ENCODE data around the gene R3HDM4.
"Not testable (repeated sequence)": the region's sequence is repeated elsewhere in the genome, so short reads cannot be mapped to it uniquely, and the experiment has no call there.

R3HDM4 gene

DNA sequence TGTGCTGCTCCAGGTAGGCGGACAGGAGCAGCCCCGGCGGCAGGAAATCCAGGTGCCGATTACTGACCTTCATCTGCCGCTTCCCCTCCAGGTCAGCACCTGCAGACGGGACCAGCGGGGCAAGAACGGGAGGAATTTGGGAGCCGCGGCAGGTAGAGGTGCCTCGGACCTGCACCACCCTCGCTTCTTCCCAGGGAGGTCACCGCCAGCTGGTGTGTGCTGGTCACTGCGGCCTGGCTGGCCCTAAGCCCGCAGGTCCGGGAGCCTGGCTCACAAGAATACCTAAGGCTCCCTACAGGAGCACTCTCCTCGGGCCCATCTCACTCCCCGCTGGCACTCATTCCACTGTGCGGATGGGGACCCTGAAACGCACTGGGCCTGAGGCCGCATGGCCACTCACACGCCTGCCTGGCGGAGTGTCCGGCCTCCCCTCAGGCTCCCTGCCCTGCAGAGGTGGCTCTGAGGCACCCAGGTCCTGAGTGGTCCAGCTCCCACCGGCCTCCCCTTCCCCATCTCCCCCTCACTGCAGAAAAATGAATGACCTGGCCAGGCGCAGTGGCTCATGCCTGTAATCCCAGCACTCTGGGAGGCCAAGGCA is 15.5 kb downstream of the R3HDM4 start:
- H3K4me3 ChIP-seq (replicated peaks; ENCODE audit: low read depth, low read length), result no peak overlapping the region
- TF ChIP-seq CTCF (IDR thresholded peaks at IDR 0.05; ENCODE audit: low read length, missing control alignments), result peak; percentile 1
- DNase-seq (ENCODE audit: low read depth), result no peak

GRCh38 chr19:896999-897398 is 16.0 kb downstream of the R3HDM4 start:
- no peak for TF ChIP-seq CTCF (IDR thresholded peaks at IDR 0.05; ENCODE audit: low read length, missing control alignments)
- H3K4me3 ChIP-seq (replicated peaks; ENCODE audit: low read depth, low read length), result no peak overlapping the region
- DNase-seq (ENCODE audit: low read depth), result no peak

DNA sequence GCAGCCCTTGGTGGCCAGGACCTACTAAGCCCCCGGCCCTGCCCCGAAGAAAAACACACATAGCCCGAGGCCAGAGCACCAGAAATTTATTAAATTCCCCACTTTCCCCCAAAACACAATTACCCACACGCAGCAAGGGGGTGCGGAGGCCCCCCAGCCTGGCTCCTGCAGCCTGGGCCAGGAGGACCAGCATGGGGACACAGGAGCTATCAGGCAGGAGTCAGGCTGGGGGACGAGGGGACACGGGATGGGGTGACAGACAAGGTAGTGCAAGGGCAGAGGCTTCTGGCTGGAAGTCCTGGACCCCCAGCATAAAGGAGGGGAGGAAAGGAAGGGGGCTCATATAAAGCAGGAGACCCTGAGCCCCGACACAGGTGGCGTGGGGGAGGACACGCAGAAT is 16.6 kb downstream of the R3HDM4 start:
- TF ChIP-seq CTCF (IDR thresholded peaks at IDR 0.05; ENCODE audit: low read length, missing control alignments), result no peak
- DNase-seq (ENCODE audit: low read depth), result no peak
- no peak overlapping the region for H3K4me3 ChIP-seq (replicated peaks; ENCODE audit: low read depth, low read length)

- DNase-seq (ENCODE audit: low read depth), result peak; percentile 94
- peak within 1 kb of the TSS; percentile 79 for H3K4me3 ChIP-seq (replicated peaks; ENCODE audit: low read depth, low read length)
- TF ChIP-seq CTCF (IDR thresholded peaks at IDR 0.05; ENCODE audit: low read length, missing control alignments), result no peak
These were observed 19.9 kb downstream of the R3HDM4 start, which contains the start of the genes MED16 and RNU6-9 for GRCh38 chr19:892894-893689. TSS of gene MED16 (minus strand) at chr19:893187. CDS start at chr19:891131, 2,056 bp downstream. TSS of gene RNU6-9 (plus strand) at chr19:893484.

- H3K4me3 ChIP-seq (replicated peaks; ENCODE audit: low read depth, low read length), result peak overlapping the region; percentile 79
- no peak for TF ChIP-seq CTCF (IDR thresholded peaks at IDR 0.05; ENCODE audit: low read length, missing control alignments)
- DNase-seq (ENCODE audit: low read depth), result no peak
These were observed 20.7 kb downstream of the R3HDM4 start for GRCh38 chr19:892243-892893.

- peak overlapping the region; percentile 79 for H3K4me3 ChIP-seq (replicated peaks; ENCODE audit: low read depth, low read length)
- DNase-seq (ENCODE audit: low read depth), result not testable (repeated sequence)
These were observed 21.4 kb downstream of the R3HDM4 start for GRCh38 chr19:891421-892200.

DNA sequence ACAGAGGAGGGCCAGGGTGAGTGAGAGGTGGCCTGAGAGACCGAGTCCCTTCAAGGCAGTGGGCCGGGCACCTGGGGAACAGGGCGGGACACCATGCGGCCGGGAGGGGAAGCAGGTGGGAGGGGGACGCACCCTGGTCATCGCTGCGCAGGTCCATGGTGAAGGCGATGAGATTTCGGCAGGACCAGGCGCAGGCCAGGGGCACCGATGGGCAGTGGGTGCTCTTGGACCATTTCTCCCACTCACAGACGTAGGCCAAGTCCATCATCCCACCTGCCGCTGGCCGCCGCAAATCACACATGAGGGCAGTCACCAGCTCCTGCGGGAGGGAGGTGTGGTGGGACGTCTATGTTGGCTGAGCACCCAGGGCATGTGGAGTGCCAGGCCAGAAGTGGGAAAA is 22.2 kb downstream of the R3HDM4 start:
- no peak for TF ChIP-seq CTCF (IDR thresholded peaks at IDR 0.05; ENCODE audit: low read length, missing control alignments)
- no peak overlapping the region for H3K4me3 ChIP-seq (replicated peaks; ENCODE audit: low read depth, low read length)

More for the DNA sequence above, 22.2 kb downstream of the R3HDM4 start:
- no peak for DNase-seq (ENCODE audit: low read depth)

Data from fibroblast of pulmonary artery (primary cell).